Measurements from ENCODE around the gene FGF6.

The FGF6 gene

GRCh38 chr12:4448371-4448940, 2.8 kb upstream of the FGF6 start:
- in situ Hi-C loops (cut with HindIII; ENCODE audit: low sequenced_read_pairs): no loop called here

- in situ Hi-C loops (cut with HindIII; ENCODE audit: low sequenced_read_pairs): no loop called here
Measured at GRCh38 chr12:4447151-4447550, 1.5 kb upstream of the FGF6 start.

GRCh38 chr12:4446335-4446734, 720 bp upstream of the FGF6 start:
- in situ Hi-C loops (cut with HindIII; ENCODE audit: low sequenced_read_pairs): no loop called here

GRCh38 chr12:4444031-4444430, 1.6 kb downstream of the FGF6 start:
- in situ Hi-C loops (cut with HindIII; ENCODE audit: low sequenced_read_pairs): no loop called here

GRCh38 chr12:4443616-4444015, 2.0 kb downstream of the FGF6 start:
- in situ Hi-C loops (cut with HindIII; ENCODE audit: low sequenced_read_pairs): no loop called here

GRCh38 chr12:4441355-4442335, 4.0 kb downstream of the FGF6 start:
- in situ Hi-C loops (cut with HindIII; ENCODE audit: low sequenced_read_pairs): no loop called here

- in situ Hi-C loops (cut with HindIII; ENCODE audit: low sequenced_read_pairs): no loop called here
Measured at GRCh38 chr12:4440187-4440941, 5.3 kb downstream of the FGF6 start.

GRCh38 chr12:4439736-4440135, 5.9 kb downstream of the FGF6 start:
- in situ Hi-C loops (cut with HindIII; ENCODE audit: low sequenced_read_pairs): no loop called here

- in situ Hi-C loops (cut with HindIII; ENCODE audit: low sequenced_read_pairs): no loop called here
Measured at GRCh38 chr12:4438834-4439596, 6.6 kb downstream of the FGF6 start.

- in situ Hi-C loops (cut with HindIII; ENCODE audit: low sequenced_read_pairs): no loop called here
Measured at GRCh38 chr12:4435537-4435936, 10.1 kb downstream of the FGF6 start.

- in situ Hi-C loops (cut with HindIII; ENCODE audit: low sequenced_read_pairs): no loop called here
Measured at GRCh38 chr12:4434706-4435425, 10.7 kb downstream of the FGF6 start.

GRCh38 chr12:4434301-4434700, 11.3 kb downstream of the FGF6 start:
- in situ Hi-C loops (cut with HindIII; ENCODE audit: low sequenced_read_pairs): no loop called here

GRCh38 chr12:4433745-4434058, 11.9 kb downstream of the FGF6 start:
- in situ Hi-C loops (cut with HindIII; ENCODE audit: low sequenced_read_pairs): no loop called here

GRCh38 chr12:4432878-4433744, 12.5 kb downstream of the FGF6 start:
- in situ Hi-C loops (cut with HindIII; ENCODE audit: low sequenced_read_pairs): no loop called here

- in situ Hi-C loops (cut with HindIII; ENCODE audit: low sequenced_read_pairs): no loop called here
Measured at GRCh38 chr12:4431866-4432265, 13.7 kb downstream of the FGF6 start.

- in situ Hi-C loops (cut with HindIII; ENCODE audit: low sequenced_read_pairs): no loop called here
Measured at GRCh38 chr12:4431436-4431835, 14.2 kb downstream of the FGF6 start.

- in situ Hi-C loops (cut with HindIII; ENCODE audit: low sequenced_read_pairs): no loop called here
Measured at GRCh38 chr12:4424422-4424821, 21.2 kb downstream of the FGF6 start.

- in situ Hi-C loops (cut with HindIII; ENCODE audit: low sequenced_read_pairs): no loop called here
Measured at GRCh38 chr12:4423528-4424195, 22.0 kb downstream of the FGF6 start.

GRCh38 chr12:4422985-4423384, 22.6 kb downstream of the FGF6 start:
- in situ Hi-C loops (cut with HindIII; ENCODE audit: low sequenced_read_pairs): no loop called here

All from endothelial cell of hepatic sinusoid (primary cell).